Islet of Langerhans (tissue), 1 donor: ENCODE results near the gene CDCP2.
"Not testable (repeated sequence)": the region's sequence is repeated elsewhere in the genome, so short reads cannot be mapped to it uniquely, and the experiment has no call there.

Experiments
- FAIRE-seq: peaks from one replicate; lab custom pipeline; 2011; peaks lifted over from hg19 to GRCh38; lab: Jason Lieb, UNC

Gene CDCP2

DNA sequence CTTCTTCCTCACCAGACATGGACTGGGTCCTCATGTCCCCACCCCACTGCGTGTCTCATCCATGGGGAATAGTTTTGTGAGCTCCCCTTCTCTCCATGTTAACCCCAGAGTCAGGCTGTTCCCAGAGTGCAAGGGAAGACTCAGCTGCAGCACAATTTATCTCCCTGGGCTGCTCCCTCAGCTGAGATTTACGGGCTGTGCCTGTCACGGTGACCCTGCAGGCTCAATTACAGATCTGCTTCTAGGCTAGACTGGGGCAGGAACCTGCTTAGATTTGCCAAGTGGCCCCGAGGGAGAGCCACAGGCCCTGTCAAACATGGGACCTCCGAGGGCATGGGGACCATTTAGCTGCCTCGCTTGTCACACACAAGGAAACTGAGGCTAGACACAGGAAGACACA lies 37.8 kb downstream of the CDCP2 start:
- FAIRE-seq: no peak

DNA sequence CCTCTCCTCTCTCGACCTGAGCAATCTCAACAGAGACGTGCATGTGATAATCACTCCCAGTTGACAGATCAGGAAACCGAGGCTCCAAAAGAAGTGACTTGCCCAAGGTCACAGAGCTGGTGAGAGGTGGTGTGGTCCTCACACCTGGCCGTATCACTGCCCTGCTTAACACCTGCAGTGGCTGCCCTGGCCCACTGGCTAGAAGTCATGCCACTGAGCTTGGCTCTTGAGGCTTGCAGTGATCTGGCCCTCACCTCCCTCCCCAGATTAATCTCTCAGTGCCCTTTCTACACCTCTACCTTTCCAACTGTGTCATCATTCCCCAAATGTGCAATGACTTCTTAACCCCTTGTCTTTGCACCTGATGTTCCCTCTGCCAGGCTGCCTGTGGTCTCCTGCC lies 38.8 kb downstream of the CDCP2 start:
- no peak for FAIRE-seq

DNA sequence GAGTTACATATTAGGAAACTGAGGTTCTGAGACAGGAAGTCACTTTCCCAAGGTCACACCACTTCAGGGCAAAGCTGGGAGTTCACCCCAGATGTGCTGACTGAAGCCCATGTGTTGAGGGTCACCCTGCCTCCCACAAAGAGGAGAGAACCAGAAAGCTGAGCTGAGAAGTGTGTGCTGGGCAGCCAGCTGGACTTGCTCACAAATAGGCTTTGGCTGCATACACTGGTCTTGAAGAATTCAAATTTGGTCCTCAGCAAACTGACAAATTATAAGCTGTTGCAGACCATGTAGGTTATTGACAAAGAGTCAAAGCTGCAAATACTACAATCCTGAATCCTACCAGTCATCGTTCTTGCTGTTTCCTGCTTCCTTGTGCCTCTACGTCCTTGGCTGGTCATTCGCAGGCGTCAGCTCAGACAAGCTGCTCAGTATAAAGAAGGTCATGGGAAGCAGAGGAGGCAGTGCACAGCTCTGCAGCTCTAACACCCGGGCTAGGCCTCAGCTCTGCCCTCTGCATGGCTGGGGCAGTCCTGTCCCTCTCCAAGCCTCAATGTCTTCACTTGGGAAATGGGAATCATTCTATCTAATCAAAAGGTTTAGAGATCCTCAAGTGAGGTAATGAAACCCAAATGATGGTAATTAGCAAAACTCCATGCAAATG lies 40.0 kb downstream of the CDCP2 start:
- FAIRE-seq: no peak

DNA sequence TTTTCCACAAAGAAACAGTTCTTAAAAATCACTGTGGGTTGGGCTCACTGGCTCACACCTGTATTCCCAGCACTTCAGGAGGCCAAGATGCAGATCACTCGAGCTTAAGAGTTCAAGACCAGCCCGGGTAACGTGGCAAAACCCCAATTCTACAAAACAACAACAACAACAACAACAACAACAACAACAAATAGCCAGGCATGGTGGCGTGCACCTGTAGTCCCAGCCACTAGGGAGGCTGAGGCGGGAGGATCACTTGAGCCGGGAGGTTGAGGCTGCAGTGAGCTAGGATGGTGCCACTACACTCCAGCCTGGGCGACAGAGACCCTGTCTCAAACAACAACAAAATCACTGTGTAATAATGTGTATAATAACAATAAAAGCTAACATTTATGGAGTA lies 40.8 kb downstream of the CDCP2 start:
- FAIRE-seq: no peak

DNA sequence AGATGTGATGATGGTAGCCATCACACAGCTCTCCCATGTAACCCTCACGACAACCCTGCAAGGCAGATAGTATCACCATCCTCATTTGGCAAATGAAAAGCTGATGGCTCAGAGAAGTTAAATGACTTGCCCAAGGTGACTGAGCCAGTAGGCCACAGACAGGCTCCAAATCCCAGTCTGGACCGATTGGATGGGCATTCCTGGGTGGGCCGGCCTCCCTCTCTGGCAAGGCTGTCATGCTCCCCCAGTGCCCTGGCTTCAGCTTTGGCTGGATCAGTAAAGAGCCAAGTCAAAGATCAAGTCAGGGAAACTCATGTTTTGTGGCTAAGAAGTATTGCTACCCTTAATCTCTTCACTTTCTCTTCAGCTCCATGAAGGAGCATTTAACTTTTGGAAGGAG lies 41.2 kb downstream of the CDCP2 start:
- no peak for FAIRE-seq

DNA sequence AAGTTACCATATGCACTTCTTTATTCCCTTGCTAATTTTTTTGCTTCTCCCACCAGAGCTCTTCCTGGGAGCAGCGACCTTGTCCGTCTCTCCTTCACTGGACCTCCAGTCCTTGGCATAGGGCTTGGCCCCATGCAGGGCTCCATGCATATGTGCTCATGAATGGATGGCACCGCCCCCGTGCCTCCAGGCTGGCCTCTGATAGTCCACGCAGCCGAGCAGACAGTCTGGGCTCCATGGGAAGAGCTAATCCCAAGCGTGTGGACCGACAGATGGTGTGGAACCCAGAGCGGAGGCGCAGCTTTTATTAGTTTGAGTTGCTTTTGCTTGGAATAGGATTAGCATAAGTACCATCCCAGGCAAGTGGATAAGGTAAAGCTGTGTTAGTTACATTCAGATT lies 41.8 kb downstream of the CDCP2 start:
- no peak for FAIRE-seq

DNA sequence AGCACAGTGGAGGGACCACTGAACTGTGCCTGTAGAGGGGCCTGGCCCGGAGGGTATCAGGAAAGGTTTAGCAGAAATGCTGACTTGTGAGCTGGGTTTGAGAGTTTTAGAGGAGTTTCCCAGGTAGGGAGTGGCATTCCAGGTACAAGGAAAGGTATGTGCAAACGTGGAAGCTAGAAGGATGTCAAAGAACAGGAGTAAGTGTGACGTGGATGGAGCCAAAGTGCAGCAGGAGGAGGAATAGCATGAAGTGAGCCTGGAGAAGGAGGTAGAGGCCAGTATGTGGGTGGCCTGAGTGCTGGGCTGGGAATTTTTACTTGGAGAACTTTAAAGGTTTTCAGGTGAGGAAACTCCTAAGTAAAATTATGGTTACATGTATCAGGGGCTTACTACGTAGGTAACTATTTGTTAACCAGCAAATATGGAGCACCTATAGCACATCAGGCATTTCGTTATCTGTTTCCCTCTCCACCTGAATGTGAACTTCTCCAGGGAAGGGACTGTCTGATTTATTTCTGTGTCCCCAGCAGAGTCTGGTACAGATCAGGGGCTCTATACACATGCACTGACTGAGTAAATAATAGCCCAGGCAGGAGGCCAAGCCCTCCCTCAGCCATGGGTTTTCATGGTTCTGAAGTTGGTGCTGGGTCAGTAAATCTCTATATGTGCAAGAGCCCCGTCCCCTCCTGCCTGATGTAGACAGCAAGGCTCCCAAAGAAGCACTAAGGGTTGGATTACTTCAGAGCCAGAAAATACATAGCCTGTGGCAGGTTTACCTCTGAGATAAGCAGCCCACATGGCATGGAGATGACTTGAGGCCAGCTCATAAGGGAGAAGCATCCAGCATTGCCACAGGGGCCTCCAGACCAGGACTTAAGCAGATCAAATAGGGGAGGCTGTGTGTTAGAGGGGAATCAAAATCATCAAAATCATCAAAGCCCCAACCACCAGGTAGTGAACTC lies 43.4 kb downstream of the CDCP2 start:
- no peak for FAIRE-seq

DNA sequence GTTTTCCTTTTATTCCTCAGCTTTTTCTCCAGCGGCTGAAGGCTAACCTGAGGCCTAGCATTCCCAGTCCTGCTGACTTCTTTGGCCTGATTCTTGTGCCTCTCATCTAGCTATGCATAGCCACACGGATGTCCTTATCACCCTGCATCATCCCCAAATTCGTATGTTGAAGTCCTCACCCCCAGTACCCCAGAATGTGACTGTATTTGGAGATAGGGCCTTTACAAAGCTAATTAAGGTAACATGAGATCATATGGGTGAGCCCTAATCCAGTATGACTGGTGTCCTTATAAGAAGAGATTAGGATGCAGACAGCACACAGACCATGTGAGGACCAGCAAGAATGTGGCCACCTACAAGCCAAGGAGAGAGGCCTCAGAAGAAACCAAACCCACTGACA lies 44.6 kb downstream of the CDCP2 start:
- no peak for FAIRE-seq

DNA sequence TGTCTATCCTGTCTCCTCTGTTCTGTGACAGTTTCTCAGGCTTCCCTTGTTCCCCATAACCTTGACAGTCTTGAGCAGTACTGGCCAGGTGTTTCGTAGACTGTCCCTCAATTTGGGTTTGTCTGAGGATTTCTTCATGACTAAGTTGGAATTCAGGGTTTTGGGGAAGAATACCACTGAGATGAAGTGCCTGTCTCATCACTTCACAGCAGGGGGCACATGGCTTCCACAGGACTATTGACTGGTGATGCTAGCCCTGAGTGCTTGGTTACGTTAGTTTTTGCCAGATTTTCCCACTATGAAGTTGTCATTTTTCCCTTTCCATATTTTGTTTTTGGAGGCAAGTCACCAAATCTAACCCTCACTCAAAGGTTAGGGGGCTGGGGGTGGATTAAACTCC lies 45.7 kb downstream of the CDCP2 start:
- no peak for FAIRE-seq

DNA sequence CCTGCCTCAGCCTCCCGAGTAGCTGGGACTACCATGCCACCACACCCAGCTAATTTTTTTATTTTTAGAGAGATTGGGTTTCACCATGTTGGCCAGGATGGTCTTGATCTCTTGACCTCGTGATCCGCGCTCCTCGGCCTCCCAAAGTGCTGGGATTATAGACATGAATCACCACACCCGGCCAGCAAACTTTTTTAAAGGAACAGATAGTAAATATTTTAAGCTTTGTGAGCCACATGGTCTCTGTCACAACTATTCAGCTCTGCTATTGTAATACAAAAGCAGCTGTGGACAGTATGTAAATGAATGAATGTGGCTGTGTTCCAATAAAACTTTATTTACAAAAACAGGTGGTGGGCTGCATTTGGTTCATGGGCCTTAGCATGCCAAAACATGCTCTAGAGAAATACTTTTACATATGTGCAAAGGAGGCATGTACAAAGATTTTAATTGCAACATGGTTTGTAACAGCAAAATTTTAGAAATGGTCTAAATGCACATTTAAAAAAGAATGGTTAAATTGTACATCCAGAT lies 47.0 kb downstream of the CDCP2 start:
- FAIRE-seq: no peak

DNA sequence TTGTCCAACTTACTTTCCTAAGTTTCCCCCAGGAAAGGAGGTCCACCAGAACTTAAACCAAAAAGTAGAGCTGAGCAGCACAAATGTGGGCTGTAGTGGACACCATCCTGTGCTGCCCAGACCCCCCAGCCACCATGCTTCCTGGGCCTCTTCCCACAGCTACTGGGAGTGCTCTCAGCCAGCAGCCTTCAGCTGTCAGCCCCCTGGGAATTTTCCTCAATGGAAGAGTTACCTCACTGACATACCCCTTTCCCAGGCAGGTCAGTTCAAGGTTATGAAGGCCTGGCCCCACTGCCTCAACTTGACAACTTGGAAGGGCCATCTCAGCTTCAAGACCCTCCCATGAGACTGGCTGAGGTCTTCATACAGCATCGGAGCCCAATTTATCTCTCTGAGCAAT lies 47.7 kb downstream of the CDCP2 start:
- FAIRE-seq: no peak

DNA sequence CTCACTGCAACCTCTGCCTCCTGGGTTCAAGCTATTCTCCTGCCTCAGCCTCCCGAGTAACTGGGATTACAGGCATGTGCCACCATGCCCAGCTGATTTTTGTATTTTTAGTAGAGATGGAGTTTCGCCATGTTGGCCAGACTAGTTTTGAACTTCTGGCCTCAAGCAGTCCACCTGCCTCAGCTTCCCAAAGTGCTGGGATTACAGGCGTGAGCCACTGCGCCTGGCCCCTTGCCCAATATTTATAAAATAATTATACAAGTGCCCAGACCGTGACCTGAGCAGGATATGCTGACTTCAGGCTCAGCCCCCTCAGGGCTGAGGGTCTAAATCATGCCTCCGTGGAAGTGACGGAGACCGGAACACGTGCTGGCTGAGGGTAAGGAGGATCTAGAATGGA lies 48.2 kb downstream of the CDCP2 start:
- not testable (repeated sequence) for FAIRE-seq

DNA sequence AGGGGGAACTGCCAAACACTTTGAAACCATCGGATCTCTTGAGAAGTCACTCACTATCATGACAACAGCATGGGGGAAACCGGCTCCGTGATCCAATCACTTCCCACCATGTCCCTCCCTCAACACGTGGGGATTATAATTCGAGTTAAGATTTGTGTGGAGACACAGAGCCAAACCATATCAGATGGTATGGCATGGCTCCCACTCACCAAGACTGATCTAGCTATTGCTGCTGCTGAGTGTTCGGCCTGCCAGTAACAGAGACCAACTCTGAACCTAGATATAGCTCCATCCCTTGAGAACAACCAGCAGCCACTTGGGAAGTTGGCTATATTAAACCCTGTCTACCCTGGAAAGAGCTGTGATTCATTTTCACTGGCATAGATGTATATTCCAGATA lies 49.4 kb downstream of the CDCP2 start:
- no peak for FAIRE-seq

DNA sequence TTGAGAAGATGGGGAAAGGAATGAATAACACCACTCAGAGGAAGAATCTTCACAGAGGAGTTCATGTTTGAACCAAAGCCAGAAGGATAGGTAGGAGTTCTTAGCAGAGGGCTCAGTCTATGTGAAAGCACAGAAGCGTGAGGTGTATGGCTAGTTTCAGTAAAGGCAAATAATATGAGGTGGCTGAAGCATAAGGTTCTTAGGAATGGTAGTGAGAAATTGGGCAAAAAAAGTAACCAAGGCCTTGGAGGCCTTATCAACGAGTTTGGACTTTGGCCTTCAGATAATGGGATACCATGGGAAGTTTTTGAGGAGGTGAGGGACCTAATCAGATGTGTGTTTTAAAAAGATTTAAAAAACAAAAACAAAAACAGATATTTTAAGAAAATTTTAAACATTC lies 52.3 kb downstream of the CDCP2 start:
- FAIRE-seq: no peak

DNA sequence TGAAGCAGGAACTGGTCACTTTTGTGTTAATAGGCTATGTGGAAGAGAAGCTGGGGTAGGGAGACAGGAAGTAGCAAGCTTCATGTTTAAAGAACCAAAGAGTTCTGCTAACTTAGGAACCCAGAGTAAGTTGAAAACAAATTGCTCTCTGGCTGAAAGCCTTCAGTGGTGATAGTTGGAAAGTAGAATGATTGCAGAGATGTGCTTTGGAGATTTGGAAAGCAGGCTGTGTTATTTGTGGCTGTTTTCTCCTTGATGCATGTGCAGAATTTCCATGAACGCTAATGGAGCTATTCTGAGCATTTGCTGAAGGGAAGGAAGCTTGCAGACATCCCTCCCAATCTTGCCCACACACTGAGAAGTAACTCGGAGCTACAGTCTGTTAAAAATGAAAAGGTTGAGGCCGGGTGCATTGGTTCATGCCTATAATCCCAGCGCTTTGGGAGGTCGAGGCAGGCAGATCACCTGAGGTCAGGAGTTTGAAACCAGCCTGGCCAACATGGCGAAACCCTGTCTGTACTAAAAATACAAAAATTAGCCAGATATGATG lies 53.7 kb downstream of the CDCP2 start:
- FAIRE-seq: no peak

DNA sequence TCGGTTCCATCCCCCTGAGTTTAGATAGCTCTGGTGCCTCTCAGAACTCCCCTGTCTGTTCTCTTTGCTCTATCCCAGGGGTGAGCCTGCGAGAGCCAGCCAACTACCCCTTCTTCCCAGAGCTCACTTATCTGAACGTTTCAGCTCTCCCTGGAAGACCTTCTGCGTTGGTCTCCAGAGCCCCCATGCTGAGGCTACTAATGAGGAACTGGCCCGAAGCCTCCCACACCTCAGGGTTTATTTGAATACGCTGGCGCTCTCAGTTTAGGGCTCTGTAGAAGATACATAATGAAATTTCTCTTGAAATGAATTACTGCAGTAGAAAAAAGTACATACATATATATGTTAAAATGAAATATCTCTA lies 55.9 kb downstream of the CDCP2 start:
- FAIRE-seq: no peak

DNA sequence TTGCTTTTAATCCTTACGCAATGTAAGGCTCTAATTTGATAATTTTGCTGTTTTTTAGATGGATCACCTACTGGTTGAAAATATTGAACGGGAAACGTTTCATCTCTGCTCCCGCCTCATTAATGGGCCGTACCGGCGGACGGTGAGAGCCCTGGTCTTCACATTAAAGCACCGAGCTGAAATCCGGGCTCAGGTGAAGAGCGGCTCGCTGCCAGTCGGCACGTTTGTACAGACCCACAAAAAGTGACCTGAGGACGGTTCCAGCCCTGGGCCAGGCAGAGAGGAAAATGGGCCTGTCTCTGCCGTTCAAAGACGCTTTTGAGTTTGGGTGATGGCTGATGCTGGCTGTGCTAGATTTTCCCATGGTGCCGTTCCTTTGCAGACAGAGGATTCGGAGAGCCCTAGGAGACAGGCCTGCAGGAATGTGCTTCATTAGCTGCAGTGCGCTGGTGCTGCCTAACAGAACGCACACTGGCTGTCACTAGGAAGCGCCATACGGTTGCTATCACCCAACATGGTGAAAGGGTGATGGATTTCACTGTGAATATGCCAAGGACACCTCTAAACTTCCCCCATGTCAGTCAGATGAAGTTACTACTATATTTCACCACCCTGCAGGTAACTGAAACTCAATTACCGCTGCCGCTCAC lies 56.4 kb downstream of the CDCP2 start:
- no peak for FAIRE-seq

DNA sequence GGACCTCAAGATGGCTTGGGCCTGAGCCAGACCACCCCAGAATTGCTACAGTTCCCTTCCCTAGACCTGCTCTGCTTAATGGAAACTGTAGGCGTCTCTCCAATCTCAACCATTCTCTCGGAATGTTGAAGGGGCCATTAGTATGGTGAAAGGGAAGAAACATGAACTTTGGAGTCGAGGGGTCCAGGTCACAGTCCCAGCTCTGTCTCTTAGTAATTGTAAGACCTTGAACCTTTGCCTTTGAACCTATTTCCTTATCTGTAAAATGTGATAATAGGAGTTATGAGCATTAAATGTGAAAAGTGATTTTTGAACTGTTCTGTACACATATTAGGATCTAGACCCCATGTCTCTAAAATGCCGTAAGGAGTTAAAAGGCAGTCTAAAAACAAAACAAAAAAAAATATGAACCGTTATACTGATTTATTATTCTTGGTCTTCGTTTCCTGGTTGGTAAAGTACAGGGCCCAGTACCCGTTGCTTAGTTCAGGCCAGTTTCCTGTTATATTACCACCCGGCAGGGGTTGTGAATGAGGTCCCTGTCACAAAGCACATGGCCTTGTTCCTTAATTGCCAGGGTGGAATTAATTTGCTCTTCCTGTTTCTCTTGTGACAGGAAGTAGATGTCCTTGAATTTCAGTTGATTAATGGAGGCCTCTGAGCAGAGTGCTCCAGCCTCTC lies 57.1 kb downstream of the CDCP2 start:
- FAIRE-seq: peak; percentile 68

DNA sequence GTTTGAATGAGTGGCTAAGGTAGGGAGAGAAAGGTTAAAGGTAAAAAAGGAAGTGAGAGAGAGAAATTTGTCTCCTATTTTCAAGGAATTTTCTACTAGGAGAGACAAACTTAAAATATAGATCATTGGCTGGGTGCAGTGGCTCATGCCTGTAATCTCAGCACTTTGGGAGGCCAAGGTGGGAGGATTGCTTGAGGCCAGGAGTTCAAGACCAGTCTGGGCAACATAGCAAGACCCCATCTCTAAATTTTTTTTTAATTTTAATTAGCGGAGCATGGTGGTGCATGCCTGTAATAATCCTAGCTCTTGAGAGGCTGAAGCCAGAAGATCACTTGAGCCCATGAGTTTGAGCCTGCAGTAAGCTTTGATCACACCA lies 58.1 kb downstream of the CDCP2 start:
- FAIRE-seq: not testable (repeated sequence)

DNA sequence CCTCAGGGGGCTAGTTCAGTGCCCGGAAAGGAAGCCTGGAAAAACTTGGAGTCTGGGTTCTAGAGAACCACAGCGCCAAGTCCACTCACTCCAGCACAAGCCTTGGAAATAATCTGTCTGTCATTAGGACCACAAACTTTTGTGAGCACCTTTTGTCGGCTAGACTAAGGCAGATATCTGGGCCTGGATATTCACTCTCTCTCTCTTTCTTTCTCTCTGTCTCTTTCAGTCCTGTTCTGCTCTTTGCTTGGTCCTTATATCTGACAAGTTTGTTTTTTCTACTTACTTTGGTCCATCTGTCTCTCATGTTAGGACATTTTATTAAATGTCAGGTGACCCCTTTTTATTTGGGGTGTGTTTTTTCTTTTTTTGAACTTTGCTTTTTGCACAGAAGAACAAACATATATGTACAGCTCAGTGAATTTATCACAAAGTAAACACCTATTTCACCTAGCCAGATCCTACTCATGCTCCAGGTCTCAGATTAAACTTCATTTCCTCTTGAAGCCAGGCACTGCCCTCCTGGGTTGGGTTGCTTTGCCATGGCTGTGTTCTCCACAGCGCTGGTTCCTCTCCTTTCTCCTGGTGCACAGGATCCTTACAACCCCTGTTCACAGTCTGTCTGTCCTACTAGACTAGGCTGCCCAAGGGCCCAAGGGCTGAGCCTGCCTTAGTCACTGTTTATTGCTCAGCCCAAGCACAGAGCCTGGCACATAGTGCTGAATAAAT lies 58.6 kb downstream of the CDCP2 start:
- FAIRE-seq: no peak

DNA sequence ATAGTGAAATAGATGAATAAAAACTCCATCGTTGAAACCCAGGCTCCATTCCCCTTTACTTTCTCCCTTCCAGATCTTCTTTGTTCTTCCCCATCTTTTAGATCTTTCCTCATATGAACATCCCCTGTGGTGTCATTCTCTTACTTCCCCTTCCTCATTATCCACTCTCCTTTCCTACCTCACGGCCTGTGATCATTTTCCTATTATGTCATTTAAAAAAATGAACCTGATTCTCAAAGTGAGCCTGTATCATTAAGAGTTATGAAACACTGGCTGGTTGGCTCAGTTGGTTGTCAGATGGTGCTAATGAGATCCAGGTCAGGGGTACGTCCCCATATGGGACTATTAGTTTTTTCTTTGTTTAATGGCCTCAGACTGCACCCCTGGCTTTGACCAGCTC lies 61.1 kb downstream of the CDCP2 start:
- no peak for FAIRE-seq

DNA sequence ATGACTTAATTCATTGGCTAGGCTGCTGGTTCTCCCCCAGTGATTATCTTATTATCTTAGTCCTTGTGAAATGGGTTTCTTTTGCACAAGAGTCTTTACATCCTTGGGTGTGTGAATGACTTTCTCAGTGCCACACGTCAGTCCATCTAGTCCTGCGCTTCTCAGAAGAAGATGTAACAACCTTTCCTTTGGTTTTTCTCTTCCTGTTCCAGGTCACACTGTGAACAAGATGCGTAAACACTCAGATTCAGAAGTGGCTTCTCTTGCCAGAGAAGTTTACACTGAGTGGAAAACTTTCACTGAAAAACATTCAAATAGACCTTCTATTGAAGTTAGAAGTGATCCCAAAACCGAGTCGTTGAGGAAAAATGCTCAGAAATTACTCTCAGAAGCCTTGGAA lies 64.4 kb downstream of the CDCP2 start:
- FAIRE-seq: no peak
